ENCODE measurements around the gene MTREX.

The MTREX gene

GRCh38 chr5:55429221-55429612, 121.4 kb downstream of the MTREX start:
- no peak for TF ChIP-seq CTCF (IDR thresholded peaks at IDR 0.05; ENCODE audit: insufficient read depth, low read length, poor library complexity, severe bottlenecking)
- no peak overlapping the region for H3K4me3 ChIP-seq (replicated peaks; ENCODE audit: low read depth, low read length)
- H3K27me3 ChIP-seq (replicated peaks; ENCODE audit: control insufficient read depth, insufficient read depth, low read length), result no peaks in the 10 kb centered on the region
- H3K36me3 ChIP-seq (ENCODE audit: control insufficient read depth, insufficient read depth, low read length), result peaks cover 22% of the 10 kb centered on the region
- DNase-seq (ENCODE audit: extremely low read depth, insufficient read length), result no peak

GRCh38 chr5:55429613-55430253, 121.9 kb downstream of the MTREX start:
- H3K4me3 ChIP-seq (replicated peaks; ENCODE audit: low read depth, low read length), result no peak overlapping the region
- no peaks in the 10 kb centered on the region for H3K27me3 ChIP-seq (replicated peaks; ENCODE audit: control insufficient read depth, insufficient read depth, low read length)
- TF ChIP-seq CTCF (IDR thresholded peaks at IDR 0.05; ENCODE audit: insufficient read depth, low read length, poor library complexity, severe bottlenecking), result no peak
- no peak for DNase-seq (ENCODE audit: extremely low read depth, insufficient read length)
- peaks cover 22% of the 10 kb centered on the region for H3K36me3 ChIP-seq (ENCODE audit: control insufficient read depth, insufficient read depth, low read length)

GRCh38 chr5:55432549-55432948, 124.8 kb downstream of the MTREX start:
- DNase-seq (ENCODE audit: extremely low read depth, insufficient read length), result no peak
- TF ChIP-seq CTCF (IDR thresholded peaks at IDR 0.05; ENCODE audit: insufficient read depth, low read length, poor library complexity, severe bottlenecking), result no peak
- peaks cover 14% of the 10 kb centered on the region for H3K36me3 ChIP-seq (ENCODE audit: control insufficient read depth, insufficient read depth, low read length)
- H3K4me3 ChIP-seq (replicated peaks; ENCODE audit: low read depth, low read length), result no peak overlapping the region
- no peaks in the 10 kb centered on the region for H3K27me3 ChIP-seq (replicated peaks; ENCODE audit: control insufficient read depth, insufficient read depth, low read length)

- H3K4me3 ChIP-seq (replicated peaks; ENCODE audit: low read depth, low read length), result no peak overlapping the region
- no peak for DNase-seq (ENCODE audit: extremely low read depth, insufficient read length)
- H3K27me3 ChIP-seq (replicated peaks; ENCODE audit: control insufficient read depth, insufficient read depth, low read length), result no peaks in the 10 kb centered on the region
- TF ChIP-seq CTCF (IDR thresholded peaks at IDR 0.05; ENCODE audit: insufficient read depth, low read length, poor library complexity, severe bottlenecking), result no peak
- no peaks in the 10 kb centered on the region for H3K36me3 ChIP-seq (ENCODE audit: control insufficient read depth, insufficient read depth, low read length)
These were observed 129.7 kb downstream of the MTREX start for GRCh38 chr5:55437452-55437851.

GRCh38 chr5:55437859-55438206, 130.0 kb downstream of the MTREX start:
- DNase-seq (ENCODE audit: extremely low read depth, insufficient read length), result no peak
- H3K36me3 ChIP-seq (ENCODE audit: control insufficient read depth, insufficient read depth, low read length), result no peaks in the 10 kb centered on the region
- no peak overlapping the region for H3K4me3 ChIP-seq (replicated peaks; ENCODE audit: low read depth, low read length)
- H3K27me3 ChIP-seq (replicated peaks; ENCODE audit: control insufficient read depth, insufficient read depth, low read length), result no peaks in the 10 kb centered on the region
- no peak for TF ChIP-seq CTCF (IDR thresholded peaks at IDR 0.05; ENCODE audit: insufficient read depth, low read length, poor library complexity, severe bottlenecking)

GRCh38 chr5:55438998-55439397, 131.2 kb downstream of the MTREX start:
- no peak overlapping the region for H3K4me3 ChIP-seq (replicated peaks; ENCODE audit: low read depth, low read length)
- DNase-seq (ENCODE audit: extremely low read depth, insufficient read length), result no peak

More at GRCh38 chr5:55438998-55439397, 131.2 kb downstream of the MTREX start:
- TF ChIP-seq CTCF (IDR thresholded peaks at IDR 0.05; ENCODE audit: insufficient read depth, low read length, poor library complexity, severe bottlenecking), result no peak
- Histone ChIP-seq H3K36me3 (ENCODE audit: control insufficient read depth, insufficient read depth, low read length) (no peaks in the 10 kb centered on the region), H3K27me3 (replicated peaks; ENCODE audit: control insufficient read depth, insufficient read depth, low read length) (no peaks in the 10 kb centered on the region)

Measured in GM06990 (cell line).